Mesothelial cell of epicardium (in vitro differentiated cells): ENCODE data around the gene COL15A1. TPM values are rescaled to one million over a fixed set of nuclear protein-coding genes. Genes with fewer than 3 reads are reported as not detected.
A peak's percentile ranks its signal among the peaks of the same experiment; 100 is the strongest.

Experiments
- DNase-seq, 2 experiments: peaks; one replicate each; pipeline ENCODE4 v3.0.0; 2021; ENCODE audit warnings: low spot score in 2 of 2; ENCODE audit not compliant: unreplicated experiment in 2 of 2
- H3K27ac Mint-ChIP-seq: 2 replicates; pipeline ENCODE4 v1.8.0; 2021; ENCODE audit warnings: mixed read lengths
- H3K27me3 Mint-ChIP-seq: 2 replicates; pipeline ENCODE4 v1.8.0; 2021; ENCODE audit warnings: low read depth, mixed read lengths
- H3K36me3 Mint-ChIP-seq: 2 replicates; pipeline ENCODE4 v1.8.0; 2021; ENCODE audit warnings: mixed read lengths
- H3K4me1 Mint-ChIP-seq: 2 replicates; pipeline ENCODE4 v1.8.0; 2021; ENCODE audit warnings: mixed read lengths
- H3K4me3 Mint-ChIP-seq: 2 replicates; pipeline ENCODE4 v1.8.0; 2021; ENCODE audit warnings: mild to moderate bottlenecking, moderate library complexity, mixed read lengths
- H3K9me3 Mint-ChIP-seq: 2 replicates; pipeline ENCODE4 v1.8.0; 2021; ENCODE audit warnings: mixed read lengths
- total RNA-seq: library from RNA; stranded (reverse); gene quantifications from 3 replicates; pipeline ENCODE4 v1.2.1, GENCODE V29; 2021
- TF ChIP-seq, protein P1 (sequence below): fragments of 200-600 bp; sonication (generic); IDR thresholded peaks from one replicate; pipeline ENCODE4 v1.5.0; 2021; ENCODE audit warnings: antibody characterized with exemption; ENCODE audit not compliant: unreplicated experiment

COL15A1 gene
- total RNA-seq, 1 donor from 2014 or later, result 50.1 TPM

GRCh38 chr9:99101271-99101670, 157.6 kb downstream of the COL15A1 start:
- TF ChIP-seq, protein P1, sequence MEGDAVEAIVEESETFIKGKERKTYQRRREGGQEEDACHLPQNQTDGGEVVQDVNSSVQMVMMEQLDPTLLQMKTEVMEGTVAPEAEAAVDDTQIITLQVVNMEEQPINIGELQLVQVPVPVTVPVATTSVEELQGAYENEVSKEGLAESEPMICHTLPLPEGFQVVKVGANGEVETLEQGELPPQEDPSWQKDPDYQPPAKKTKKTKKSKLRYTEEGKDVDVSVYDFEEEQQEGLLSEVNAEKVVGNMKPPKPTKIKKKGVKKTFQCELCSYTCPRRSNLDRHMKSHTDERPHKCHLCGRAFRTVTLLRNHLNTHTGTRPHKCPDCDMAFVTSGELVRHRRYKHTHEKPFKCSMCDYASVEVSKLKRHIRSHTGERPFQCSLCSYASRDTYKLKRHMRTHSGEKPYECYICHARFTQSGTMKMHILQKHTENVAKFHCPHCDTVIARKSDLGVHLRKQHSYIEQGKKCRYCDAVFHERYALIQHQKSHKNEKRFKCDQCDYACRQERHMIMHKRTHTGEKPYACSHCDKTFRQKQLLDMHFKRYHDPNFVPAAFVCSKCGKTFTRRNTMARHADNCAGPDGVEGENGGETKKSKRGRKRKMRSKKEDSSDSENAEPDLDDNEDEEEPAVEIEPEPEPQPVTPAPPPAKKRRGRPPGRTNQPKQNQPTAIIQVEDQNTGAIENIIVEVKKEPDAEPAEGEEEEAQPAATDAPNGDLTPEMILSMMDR, result no peak
- Mint-ChIP-seq H3K4me3 (no peak overlapping the region), H3K27me3 (no peaks in the 10 kb centered on the region), H3K4me1 (peaks cover 18% of the 10 kb centered on the region), H3K27ac (no peak overlapping the region), H3K9me3 (peaks cover 18% of the 10 kb centered on the region), H3K36me3 (no peaks in the 10 kb centered on the region)
- no peak for DNase-seq

DNA sequence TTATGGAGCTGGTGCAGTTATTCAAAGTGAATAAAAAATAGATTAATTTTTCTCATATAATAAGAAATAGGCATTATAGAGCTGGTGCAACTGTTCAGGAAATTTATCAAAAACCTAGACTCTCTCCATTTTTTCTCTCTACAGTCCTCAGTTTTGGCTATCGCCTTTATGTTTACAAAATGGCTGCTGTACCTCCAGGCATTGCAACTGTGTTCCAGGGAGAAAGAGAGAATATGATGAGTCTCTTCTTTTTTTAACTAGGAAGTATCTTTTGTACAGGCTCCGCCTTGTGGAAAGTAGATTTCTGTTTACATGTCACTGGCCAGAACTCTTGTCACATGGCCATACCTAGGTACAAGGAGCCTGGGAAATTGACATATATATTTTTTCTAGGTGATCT, 158.1 kb downstream of the COL15A1 start:
- Mint-ChIP-seq H3K27me3 (no peaks in the 10 kb centered on the region), H3K36me3 (no peaks in the 10 kb centered on the region), H3K4me3 (no peak overlapping the region), H3K4me1 (peaks cover 22% of the 10 kb centered on the region), H3K9me3 (peaks cover 18% of the 10 kb centered on the region), H3K27ac (no peak overlapping the region)
- TF ChIP-seq, protein P1, result no peak
- no peak for DNase-seq

- Mint-ChIP-seq H3K36me3 (no peaks in the 10 kb centered on the region), H3K27me3 (no peaks in the 10 kb centered on the region), H3K4me1 (peaks cover 33% of the 10 kb centered on the region), H3K4me3 (peak overlapping the region; percentile 82), H3K9me3 (peaks cover 17% of the 10 kb centered on the region), H3K27ac (peak overlapping the region; percentile 91)
- TF ChIP-seq, protein P1, result no peak
- DNase-seq, result no peak
These were observed 159.6 kb downstream of the COL15A1 start for GRCh38 chr9:99103054-99103895.

- peaks cover 36% of the 10 kb centered on the region for H3K4me1 Mint-ChIP-seq
- no peaks in the 10 kb centered on the region for H3K36me3 Mint-ChIP-seq
- H3K9me3 Mint-ChIP-seq, result peaks cover 10% of the 10 kb centered on the region
- DNase-seq, result peak in 1 of 2 experiments; percentile 43
- H3K27ac Mint-ChIP-seq, result peak overlapping the region; percentile 91
- H3K4me3 Mint-ChIP-seq, result peak overlapping the region; percentile 82
- H3K27me3 Mint-ChIP-seq, result no peaks in the 10 kb centered on the region
- TF ChIP-seq, protein P1, result no peak
These were observed 160.3 kb downstream of the COL15A1 start for GRCh38 chr9:99103901-99104458.

DNA sequence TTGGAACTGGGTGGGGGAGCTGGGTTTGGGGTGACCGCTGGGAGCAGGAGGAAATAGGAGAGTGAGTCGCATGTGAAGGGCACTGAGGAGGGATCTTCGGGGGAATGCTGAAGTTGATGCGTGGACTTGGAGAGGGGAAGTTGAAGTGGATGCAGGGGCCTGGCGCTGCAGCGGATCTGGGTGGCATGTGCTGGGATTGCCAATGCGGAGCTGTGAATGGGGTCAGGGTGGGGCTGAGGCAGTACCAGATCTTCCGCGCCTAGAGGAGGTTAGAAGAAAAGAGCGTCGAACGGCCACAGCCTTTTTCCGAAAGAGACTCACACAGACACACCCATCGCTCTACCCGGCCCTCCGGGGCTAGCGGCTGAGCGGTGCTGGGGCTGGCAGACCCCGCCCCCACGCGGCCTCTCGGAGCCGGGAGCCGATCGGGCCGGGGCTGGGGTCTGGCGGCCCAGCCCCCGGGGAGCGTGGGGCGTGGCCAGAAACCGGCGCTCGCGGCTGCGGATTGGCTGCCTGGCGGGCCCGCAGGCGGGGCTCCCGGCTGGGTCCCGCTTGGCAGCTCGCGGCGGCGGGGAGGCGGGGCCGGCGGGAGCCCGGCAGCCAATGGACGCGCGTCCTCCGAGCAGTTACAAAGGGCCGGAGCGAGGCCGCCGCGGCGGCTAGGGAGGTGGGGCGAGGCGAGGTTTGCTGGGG, 160.9 kb downstream of the COL15A1 start, which contains the start of gene TGFBR1:
Gene TGFBR1 (plus strand): TSS at position 655 of the 693 bp plus-strand sequence. CDS start 93 bp downstream, outside the sequence.
- TF ChIP-seq, protein P1, result no peak
- Mint-ChIP-seq H3K36me3 (no peaks in the 10 kb centered on the region), H3K9me3 (peaks cover 3% of the 10 kb centered on the region), H3K27ac (peak within 1 kb of the TSS; percentile 91), H3K4me1 (peaks cover 36% of the 10 kb centered on the region), H3K27me3 (no peaks in the 10 kb centered on the region), H3K4me3 (peak within 1 kb of the TSS; percentile 82)
- DNase-seq, result peak; percentile 90 to 95
